Ovary (tissue), 9 donors: ENCODE data around the gene ALG13. TPM values are rescaled to one million over a fixed set of nuclear protein-coding genes. Genes with fewer than 3 reads are reported as not detected.
"Not testable (repeated sequence)": the region's sequence is repeated elsewhere in the genome, so short reads cannot be mapped to it uniquely, and the experiment has no call there.

ENCODE experiments used
- DNase-seq, 5 donors: peaks; one replicate each; pipeline ENCODE4 v3.0.0-alpha.2; 2019 to 2020
- H3K27ac ChIP-seq, 2 donors: fragments of 200-600 bp; one replicate each; pipeline versions ENCODE4 v1.5.1 to v1.8.0; 2019 to 2022
- H3K27me3 ChIP-seq: fragments of 200-600 bp; one replicate; pipeline ENCODE4 v1.8.0; 2022
- H3K36me3 ChIP-seq: fragments of 200-600 bp; sonication (generic); one replicate; pipeline ENCODE4 v1.5.1; 2019
- H3K4me1 ChIP-seq: one replicate; pipeline ENCODE4 v1.8.1; 2013; ENCODE audit warnings: mild to moderate bottlenecking, moderate library complexity; ENCODE audit not compliant: insufficient read depth
- H3K4me3 ChIP-seq: fragments of 200-600 bp; sonication (generic); one replicate; pipeline ENCODE4 v1.5.1; 2017
- H3K9me3 ChIP-seq, 2 donors: fragments of 200-600 bp in 1 of 2; sonication (generic) in 1 of 2; one replicate each; pipeline versions ENCODE4 v1.5.1 to v1.8.1; 2013 to 2019; ENCODE audit warnings: mild to moderate bottlenecking in 1 of 2, moderate library complexity in 1 of 2
- CTCF ChIP-seq, 3 donors: fragments of 450-650 bp in 2 of 3; fragments of 200-600 bp in 1 of 3; IDR thresholded peaks; one replicate each; pipeline versions ENCODE4 v1.5.1 to v1.8.0; 2016 to 2022; ENCODE audit warnings: antibody characterized with exemption in 3 of 3, mild to moderate bottlenecking in 1 of 3
- EP300 ChIP-seq: sonication (generic); formaldehyde crosslinking; IDR thresholded peaks from one replicate; pipeline ENCODE4 v1.6.1; 2017; ENCODE audit warnings: antibody characterized with exemption
- POLR2A ChIP-seq: fragments of 450-650 bp; IDR thresholded peaks from one replicate; pipeline ENCODE4 v1.6.1; 2017; ENCODE audit warnings: antibody characterized with exemption, mild to moderate bottlenecking, moderate library complexity
- WGBS, 3 donors: extraction: QIAGEN DNeasy Blood & Tissue Kit in 1 of 3; methylation state at CpG; one replicate each; pipeline versions ENCODE4 v1.1.5 to v1.1.7; 2013 to 2017; 5-methylcytosine and 5-hydroxymethylcytosine counted together
- intact Hi-C, 4 donors: fragments of 100-400 bp; cut with DNase I; formaldehyde crosslinking; loops; one replicate each; pipeline versions ENCODE4 v1.11.0 to v1.15.1; 2022 to 2023
- polyA plus RNA-seq, 2 donors: library from polyadenylated mRNA; stranded (reverse); fragments of 200-250 nt in 1 of 2; fragments of 350-450 nt in 1 of 2; fragmentation: Illumina TruSeq in 1 of 2; extraction: RNeasy Lipid Tissue Mini Kit (QIAGEN cat#74804) in 1 of 2; gene quantifications; one replicate each; pipeline ENCODE4 v1.2.3, GENCODE V29; 2013 to 2014
- small RNA-seq: library from RNA; depleted of rRNA; stranded (forward); fragments of <200 nt; gene quantifications from one replicate; pipeline ENCODE3, GENCODE V24; 2016
- total RNA-seq, 7 donors: library from RNA; depleted of rRNA in 2 of 7; stranded (reverse); fragments of >200 nt in 2 of 7; fragmentation: NEBNext Ultra II Directional in 3 of 7; extraction: Animal tissue kit (Norgen Biotek cat#: 25700) in 3 of 7; gene quantifications; one replicate each; pipeline versions ENCODE4 v1.1.0 to v1.2.4, GENCODE V29; 2016 to 2023
- donor health status: DM: no; HTN: no; CAD: no; lungs with moderate emphysema.
- donor health status: DM: no; HTN: no; CAD: no.
- donor health status: Bipolar disorder and iron deficiency.
- donor health status: DM: yes; HTN: yes; CAD: no.
- donor health status: DM: no; HTN: no; CAD: no.
- donor health status: DM: yes; HTN: yes; CAD: no.

ALG13 gene
- total and polyA plus RNA-seq, 9 donors, result 26.4 to 81.8 (median 34.1) TPM

GRCh38 chrX:111778591-111778990 is 97.6 kb downstream of the ALG13 start:
- Histone ChIP-seq H3K27me3 (no peaks in the 10 kb centered on the region), H3K36me3 (no peaks in the 10 kb centered on the region), H3K27ac (no peak overlapping the region), H3K4me3 (no peak overlapping the region), H3K9me3 (no peaks in the 10 kb centered on the region), H3K4me1 (no peaks in the 10 kb centered on the region)
- intact Hi-C loops, result no loop called here
- TF ChIP-seq CTCF (IDR thresholded peaks at IDR 0.05) (no peak), EP300 (no peak), POLR2A (no peak)
- DNase-seq, result no peak
- WGBS, 3 donors, result 63 to 78% (median 73%) methylated on average over 1 of the region's 1 CpG

- H3K4me1 ChIP-seq, result no peaks in the 10 kb centered on the region
- no peaks in the 10 kb centered on the region for H3K36me3 ChIP-seq
- intact Hi-C loops, result no loop called here
- H3K27me3 ChIP-seq, result no peaks in the 10 kb centered on the region
- H3K27ac ChIP-seq, result no peak overlapping the region
- TF ChIP-seq POLR2A (no peak), EP300 (no peak), CTCF (IDR thresholded peaks at IDR 0.05) (no peak)
- no peaks in the 10 kb centered on the region for H3K9me3 ChIP-seq
- H3K4me3 ChIP-seq, result no peak overlapping the region
- DNase-seq, result no peak
These were observed 98.6 kb downstream of the ALG13 start for GRCh38 chrX:111779582-111779981.

- intact Hi-C loops, result no loop called here
These were observed 103.7 kb downstream of the ALG13 start for GRCh38 chrX:111784667-111785066.

GRCh38 chrX:111790054-111790453 is 109.1 kb downstream of the ALG13 start:
- 91 to 96% (median 93%) methylated on average over 1 of the region's 1 CpG for WGBS, 3 donors
- intact Hi-C loops, result not testable (repeated sequence)

More at GRCh38 chrX:111784667-111785066, 103.7 kb downstream of the ALG13 start:
- no peaks in the 10 kb centered on the region for H3K36me3 ChIP-seq
- no peak for TF ChIP-seq CTCF (IDR thresholded peaks at IDR 0.05)
- TF ChIP-seq EP300, result no peak
- TF ChIP-seq POLR2A, result no peak
- no peak for DNase-seq
- H3K27ac ChIP-seq, result no peak overlapping the region
- H3K9me3 ChIP-seq, result no peaks in the 10 kb centered on the region
- no peaks in the 10 kb centered on the region for H3K4me1 ChIP-seq
- WGBS, 3 donors, result 60 to 71% (median 63%) methylated on average over 7 of the region's 7 CpGs
- H3K27me3 ChIP-seq, result no peaks in the 10 kb centered on the region
- no peak overlapping the region for H3K4me3 ChIP-seq

More at GRCh38 chrX:111790054-111790453, 109.1 kb downstream of the ALG13 start:
- H3K36me3 ChIP-seq, H3K27me3 ChIP-seq, H3K4me3 ChIP-seq, H3K9me3 ChIP-seq, DNase-seq, H3K27ac ChIP-seq, H3K4me1 ChIP-seq: not testable (repeated sequence)

Small RNAs within 50 kb of the gene (small RNA-seq; reads per million reads assigned to genes)
- gene RNA5SP512, result not detected

Other genes starting within 250 kb of the ALG13 start
- gene SERTM2, start 169.5 kb upstream of the ALG13 start, total RNA-seq, result 1 to 10 TPM in 1 of 7 donors, under 1 TPM in 4, not detected in 2; 0.18 to 1.1 (median 0.72) TPM
- 1 to 10 TPM in 1 of 2 donors, under 1 TPM in 1; 0.23 to 1.5 TPM for gene SERTM2, start 169.5 kb upstream of the ALG13 start, polyA plus RNA-seq
- under 1 TPM in 1 of 7 donors, not detected in 6; 0.34 TPM for gene TRPC5OS, start 195.0 kb downstream of the ALG13 start, total RNA-seq
- gene TRPC5OS, start 195.0 kb downstream of the ALG13 start, polyA plus RNA-seq, result under 1 TPM in 1 of 2 donors, not detected in 1; 0.02 TPM